HG02884 (cell line): ENCODE data around the gene TBC1D17.

ENCODE experiments used
- ATAC-seq: cut with Tn5 transposase; IDR thresholded peaks from one replicate; pipeline ENCODE4 v1.9.1; 2021; ENCODE audit warnings: mild to moderate bottlenecking, moderate library complexity; ENCODE audit not compliant: unreplicated experiment

TBC1D17 gene

DNA sequence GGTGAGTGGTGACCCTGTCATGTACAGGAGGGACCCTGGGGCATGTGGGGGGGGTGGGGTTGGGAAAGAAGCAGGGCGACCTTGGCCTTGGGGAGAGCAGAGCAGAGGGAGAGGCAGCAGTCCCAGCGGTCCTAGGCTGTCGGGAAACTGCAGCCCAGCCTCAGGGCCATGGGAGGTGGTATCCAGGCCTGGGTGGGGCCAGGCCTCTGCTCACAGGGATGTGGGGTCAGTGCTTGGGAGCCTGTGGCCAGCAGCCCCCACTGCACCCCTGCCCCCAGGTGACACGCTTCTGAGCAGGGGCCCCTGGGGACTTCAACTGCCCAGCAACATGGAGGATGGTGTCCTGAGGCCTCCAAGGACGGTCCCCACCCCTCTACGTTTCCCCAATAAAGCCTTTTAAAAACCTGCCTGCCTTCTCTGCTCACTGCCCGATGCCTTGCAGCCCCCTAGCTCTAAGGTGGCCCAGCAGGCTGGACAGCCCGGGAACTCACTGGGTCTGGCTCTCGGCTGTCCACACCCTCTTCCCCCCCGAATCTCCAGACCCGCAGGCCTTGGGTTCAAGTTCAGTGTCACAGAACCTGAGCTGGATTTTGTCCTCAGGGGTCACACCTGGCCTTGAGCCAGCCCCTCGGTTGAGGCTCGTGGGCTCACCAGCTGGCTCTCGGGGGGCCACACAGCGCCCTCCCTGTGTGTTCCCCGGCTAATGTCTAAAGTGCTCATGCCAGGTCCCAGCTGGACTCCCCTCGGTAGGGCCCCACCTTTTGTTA, 17.0 kb upstream of the TBC1D17 start:
- no peak for ATAC-seq

DNA sequence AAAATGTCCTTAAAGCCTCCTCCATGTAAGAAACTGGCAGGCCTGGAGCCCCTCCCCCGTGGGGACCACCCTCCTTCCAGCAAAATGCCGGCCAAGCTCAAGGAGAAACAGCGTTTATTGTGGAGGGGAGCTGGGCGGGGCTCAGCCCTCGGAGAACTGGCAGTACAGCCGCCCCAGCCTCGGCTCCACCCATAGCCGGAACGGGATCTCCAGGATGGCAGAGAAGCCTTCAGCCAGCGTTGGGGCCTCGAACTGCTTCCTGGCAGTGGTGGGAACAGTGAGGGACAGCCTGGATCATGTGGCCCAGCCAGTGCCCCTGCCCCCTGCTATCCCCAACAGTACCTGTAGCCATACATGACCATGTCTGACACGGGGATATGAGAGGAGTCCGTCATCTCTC, 16.4 kb upstream of the TBC1D17 start:
- no peak for ATAC-seq

DNA sequence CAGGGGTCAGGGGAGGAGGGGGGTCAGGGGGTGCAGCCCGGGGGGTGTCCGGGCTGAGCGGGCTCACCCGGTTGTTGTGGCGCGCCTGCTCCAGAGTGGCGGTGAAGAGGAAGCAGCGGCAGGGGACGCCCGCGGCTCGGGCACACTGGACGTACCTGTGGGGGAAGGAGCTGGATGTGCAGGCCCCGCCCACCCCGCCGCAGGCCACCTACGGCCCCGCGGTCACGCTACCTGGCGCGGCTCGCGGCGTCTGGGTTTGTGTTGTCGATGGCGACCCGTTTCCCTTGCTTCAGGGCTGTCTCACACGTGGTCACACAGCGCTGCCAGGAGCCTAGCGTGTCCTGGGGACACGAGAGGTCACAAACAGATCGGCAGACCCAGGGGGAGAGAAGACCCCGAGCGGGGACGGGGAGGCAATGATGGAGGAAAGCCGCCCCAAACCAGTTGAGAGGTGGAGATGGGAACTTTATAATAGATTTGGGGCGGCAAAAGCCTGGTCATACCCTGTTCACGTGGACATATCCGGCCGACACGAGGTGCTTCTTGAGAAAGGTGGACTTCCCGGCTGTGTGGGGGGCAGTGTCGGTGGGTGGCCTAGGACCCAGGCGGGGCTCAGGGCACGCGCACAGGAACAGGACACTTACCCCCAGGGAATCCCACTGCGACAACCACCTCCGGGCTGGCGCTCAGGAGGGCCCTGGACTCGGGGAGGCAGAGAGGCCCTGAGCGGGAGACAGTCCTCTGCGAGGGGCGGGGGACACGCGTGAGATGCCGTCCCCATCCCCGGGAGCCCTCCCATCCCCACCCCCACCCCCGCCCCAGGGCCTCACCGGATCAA, 15.7 kb upstream of the TBC1D17 start:
- ATAC-seq: no peak

DNA sequence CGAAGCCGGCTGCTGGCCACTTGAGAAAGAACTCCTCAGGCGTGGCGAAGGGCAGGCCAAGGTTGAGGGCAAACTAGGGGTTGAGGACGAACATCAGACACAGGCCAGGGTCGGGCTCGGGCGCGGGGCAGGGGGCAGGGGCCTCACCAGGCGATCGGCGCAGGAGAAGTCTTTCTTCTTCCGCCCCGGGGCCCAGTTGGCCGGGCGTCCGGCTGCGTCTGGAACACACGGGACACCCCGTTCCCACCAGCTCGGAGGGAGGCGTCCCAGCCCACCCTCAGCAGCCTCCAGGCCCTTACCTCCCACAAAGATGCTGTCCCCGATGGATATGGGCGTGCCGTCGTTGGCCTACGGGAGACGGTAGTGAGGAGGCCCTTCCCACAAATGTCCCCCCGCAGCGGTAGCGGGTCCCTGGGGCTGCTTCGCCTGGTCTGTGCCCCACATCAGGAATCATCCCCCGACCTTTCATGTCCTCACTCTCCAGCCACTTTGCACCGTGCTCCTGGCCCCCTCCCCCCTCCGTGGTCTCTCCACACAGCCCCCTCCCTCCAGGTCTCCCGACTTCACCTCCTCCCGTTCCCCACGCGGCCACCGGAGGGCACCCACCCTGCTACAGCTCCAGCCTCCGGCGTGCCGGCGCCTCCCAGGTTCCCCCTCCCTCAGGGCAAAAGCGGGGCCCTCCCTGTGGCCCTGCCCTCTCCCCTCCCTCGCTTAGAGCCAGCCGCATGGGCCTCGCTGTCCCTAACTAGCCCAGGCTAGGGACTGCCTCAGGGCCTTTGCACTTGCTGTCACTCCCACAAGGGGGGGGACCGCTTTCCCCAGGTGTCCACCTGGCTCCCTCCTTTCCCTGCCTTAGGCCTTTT, 14.9 kb upstream of the TBC1D17 start:
- no peak for ATAC-seq

DNA sequence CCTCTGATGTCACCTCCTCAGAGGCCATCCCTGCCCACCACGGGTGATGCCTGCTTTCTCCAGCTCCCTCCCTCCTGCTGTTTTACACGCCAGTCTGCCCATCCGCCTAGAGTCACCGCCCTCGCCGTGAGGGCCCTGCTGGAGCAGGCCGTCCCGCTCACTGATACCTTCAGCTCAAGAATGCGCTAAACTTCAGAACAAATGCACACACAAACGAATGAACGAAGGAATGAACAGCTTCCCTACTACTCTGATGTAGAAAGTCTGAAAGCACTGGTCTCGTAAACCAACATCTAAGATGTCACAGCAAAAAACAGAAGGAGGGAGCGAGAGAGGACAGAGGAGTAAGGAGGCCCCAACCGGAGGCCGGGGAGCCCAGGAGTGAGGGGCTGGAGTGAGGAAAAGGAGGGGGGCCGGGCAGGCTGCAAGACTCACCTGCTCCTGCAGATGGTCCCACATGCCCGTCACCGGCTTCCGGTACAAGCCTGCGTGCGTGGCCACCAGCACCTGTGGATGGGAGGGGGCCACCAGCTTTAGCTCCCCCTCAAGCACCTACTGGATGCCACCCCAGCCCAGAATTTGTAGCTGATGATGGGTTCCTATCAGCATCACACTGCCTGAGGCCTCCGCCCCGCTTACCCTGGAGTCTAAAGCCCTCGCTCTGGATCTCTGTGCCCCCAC, 14.1 kb upstream of the TBC1D17 start:
- ATAC-seq: no peak

DNA sequence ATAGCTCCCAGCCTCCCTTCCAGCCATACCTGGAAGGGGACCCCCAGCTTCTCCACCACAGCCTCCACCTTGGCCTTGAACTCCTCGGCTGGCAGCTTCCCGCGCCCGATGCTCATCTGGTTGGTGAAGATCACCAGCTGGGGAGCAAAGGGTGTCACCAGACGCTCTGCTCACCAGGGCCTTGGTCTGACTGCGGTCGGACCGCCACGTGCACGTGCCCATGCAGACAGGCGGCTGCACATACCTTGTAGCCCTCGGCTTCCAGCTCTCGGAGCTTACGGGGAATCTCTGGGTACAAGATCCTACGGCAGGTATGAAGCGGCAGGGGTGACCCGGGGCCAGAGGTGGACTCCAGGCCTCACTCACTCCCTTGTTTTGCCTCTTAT, 13.6 kb upstream of the TBC1D17 start:
- no peak for ATAC-seq

DNA sequence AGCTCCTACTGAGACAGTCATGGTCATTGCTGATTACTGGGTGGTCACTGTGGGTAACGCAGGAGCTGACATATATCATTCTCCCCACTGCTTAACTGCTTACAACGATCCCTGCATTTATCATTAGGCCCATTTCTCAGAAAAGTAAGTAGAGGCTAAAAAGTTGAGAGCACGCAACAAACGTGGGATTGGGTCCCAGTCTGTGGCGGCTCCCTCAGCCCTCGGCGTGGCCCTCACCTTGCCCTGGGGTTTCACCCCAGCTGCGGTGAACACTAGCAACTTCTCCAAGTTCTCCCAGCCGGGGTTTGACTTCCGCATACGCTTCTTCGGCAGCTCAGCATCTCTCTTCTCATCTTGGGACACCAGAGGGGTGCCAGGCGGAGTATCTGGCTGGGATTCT, 12.6 kb upstream of the TBC1D17 start:
- ATAC-seq: no peak

DNA sequence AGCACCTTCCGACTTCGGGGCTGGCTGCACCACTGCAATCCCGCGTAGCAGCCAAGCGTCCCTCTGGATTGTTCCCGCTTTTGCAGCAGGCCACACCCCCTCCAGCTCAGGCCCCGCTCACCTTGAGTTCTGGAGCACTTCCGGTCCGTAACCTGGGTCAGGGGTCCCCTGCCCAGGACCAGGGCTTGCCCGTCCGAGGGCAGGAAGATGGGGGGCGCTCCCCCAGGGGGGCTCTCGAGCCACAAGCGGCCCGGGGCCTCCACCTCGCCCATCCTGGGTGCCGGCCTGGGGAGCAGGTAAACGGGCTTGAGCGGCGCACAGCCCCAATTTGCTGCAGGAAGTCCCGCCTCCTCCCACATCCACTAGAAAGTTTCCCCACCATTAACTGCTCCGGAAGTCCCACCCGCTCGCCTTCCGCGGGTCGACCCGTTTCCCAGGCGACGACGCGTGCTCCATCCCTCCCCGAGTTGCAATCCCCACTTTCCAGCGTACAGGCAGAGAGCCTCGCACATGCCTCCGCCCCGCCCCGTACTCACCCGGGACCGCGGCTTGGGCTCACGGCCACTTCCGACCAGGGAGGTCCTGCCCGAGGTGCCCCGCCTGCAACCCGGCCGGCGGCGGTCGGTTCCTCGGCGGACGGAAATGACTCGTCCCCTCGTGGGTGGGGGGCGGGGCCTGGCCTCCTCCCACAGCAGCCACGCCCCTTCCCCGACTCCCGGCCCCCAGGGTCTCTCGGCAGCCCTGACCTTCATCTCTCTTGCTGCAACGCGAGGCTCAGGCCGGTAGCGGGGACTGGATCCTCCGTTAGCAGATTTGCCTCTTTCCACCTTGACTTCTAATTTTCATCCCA, 10.3 kb upstream of the TBC1D17 start, which contains the start of gene PNKP:
Gene PNKP, minus strand, starts transcription at position 644 of the 850 bp plus-strand sequence. Its CDS starts 372 bp downstream, at position 272.
- peak; percentile 36 for ATAC-seq

DNA sequence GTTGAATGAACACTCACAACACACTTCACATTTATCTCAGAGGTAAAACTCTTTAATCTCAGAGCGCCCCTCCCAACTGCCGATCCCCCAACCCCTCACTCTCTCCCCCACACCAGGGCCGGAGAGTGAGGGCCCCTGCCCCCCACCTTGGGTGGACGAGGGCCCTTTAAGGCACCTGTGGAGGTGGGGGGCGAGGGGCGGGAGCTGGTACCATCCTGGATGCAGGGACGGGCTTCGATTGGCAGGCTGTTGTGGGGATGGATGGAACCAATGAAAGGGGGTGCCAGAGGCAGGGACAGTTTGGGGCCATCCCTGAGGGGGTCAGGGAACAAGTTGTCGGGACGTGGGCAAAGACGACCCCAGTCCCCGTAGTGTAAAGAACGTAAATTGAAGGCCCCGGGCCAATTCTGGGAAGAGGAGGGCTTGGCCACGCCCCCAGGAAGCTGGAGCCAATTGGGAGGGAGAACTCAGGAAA, 8.5 kb upstream of the TBC1D17 start:
- no peak for ATAC-seq

DNA sequence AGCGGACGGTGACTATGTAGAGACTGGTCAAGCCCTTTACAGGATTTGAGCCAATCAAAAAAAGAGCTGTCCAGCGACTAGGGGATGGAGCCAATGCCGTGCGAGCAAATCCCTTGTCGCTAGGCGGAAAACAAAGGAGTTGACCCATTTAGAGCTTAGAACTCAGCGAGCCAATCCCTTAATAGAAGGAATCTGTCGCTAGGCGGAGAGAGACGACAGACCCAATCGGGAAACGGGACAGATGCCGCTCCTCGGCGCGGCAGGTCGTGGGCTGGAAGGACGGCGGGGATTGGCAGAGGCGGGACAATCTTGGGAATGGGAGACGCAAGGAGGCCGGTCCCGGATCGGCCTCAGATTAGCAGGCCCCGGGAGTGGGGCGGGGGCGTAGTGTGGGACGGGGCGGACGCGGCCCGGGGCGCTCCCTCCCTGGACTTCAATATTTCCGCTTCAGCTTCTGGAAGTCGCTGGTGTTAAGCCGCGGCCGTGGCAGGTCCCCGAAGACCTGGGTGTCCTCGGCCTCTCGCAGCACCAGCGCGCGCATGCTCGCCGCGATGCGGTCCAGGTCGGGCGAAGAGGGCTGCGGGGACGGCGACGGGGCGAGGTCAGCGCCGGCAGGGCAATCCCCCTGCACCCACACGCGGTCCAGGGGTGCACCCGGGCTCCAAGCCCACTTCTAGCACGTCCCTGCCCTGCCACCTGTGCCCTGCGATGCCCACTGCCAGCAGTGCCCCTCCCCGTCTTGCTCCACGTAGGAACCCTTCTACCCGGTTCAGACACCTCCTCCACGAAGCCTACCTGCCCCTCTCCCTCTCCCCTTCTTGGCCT, 7.8 kb upstream of the TBC1D17 start:
- ATAC-seq: peak; percentile 57

DNA sequence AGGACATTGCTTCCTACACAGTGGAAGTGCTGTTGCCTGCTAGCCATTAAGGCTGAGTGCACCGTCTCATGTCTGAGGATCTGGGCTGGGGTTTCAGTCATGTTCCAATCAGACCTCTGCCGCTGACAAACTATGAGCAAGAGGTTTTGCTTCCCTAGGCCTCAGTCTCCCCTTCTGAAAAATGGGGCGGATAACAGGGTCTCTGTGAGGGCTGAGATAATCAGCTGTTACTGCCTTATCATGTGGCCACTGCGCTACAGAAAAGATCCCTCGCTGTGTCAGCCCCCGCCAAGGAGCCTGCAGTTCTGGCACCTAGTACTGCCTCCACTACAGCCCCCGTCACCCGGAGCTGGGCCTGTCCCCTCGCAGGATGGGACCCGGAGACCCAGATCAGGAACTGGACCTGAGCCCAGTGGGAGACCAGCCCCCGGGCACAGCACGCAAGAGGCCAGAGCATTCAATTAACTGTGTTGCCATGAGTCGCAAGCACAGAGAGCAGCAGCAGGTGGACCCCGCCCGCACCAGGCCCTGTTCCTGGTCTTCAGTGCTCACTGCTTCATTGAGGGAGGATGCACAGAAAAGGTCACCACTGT, 7.1 kb upstream of the TBC1D17 start:
- ATAC-seq: no peak

DNA sequence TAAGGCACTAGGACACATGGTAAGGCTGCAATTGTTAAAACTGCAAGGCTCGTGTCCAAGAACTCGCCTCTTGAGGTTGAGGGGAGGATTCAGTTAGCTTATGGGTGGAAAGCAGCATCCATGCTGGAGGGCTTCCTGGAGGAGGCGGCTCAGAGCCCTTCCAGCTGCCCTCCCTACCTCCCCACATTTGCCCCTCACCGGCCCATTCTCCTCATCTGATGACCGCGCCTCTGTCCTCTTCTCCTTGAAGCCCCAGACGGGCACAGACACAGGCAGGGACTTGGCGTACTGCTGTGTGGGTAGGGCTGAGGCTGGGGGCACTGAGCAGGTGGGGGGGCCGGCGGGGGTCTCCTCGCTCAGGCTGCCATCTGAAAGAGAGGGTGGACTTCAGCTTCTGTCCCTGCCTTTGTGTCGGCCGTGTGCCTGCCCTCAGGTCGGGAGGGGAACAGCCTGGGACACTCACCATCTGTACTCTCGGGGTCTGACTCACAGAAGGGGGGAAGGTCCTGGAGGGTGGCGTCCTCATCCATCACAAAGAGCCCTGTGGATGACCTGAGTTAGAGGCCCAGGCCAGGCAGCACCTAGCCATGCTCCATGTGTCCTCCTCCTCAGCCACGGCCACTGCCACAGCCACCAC, 6.0 kb upstream of the TBC1D17 start:
- ATAC-seq: no peak

DNA sequence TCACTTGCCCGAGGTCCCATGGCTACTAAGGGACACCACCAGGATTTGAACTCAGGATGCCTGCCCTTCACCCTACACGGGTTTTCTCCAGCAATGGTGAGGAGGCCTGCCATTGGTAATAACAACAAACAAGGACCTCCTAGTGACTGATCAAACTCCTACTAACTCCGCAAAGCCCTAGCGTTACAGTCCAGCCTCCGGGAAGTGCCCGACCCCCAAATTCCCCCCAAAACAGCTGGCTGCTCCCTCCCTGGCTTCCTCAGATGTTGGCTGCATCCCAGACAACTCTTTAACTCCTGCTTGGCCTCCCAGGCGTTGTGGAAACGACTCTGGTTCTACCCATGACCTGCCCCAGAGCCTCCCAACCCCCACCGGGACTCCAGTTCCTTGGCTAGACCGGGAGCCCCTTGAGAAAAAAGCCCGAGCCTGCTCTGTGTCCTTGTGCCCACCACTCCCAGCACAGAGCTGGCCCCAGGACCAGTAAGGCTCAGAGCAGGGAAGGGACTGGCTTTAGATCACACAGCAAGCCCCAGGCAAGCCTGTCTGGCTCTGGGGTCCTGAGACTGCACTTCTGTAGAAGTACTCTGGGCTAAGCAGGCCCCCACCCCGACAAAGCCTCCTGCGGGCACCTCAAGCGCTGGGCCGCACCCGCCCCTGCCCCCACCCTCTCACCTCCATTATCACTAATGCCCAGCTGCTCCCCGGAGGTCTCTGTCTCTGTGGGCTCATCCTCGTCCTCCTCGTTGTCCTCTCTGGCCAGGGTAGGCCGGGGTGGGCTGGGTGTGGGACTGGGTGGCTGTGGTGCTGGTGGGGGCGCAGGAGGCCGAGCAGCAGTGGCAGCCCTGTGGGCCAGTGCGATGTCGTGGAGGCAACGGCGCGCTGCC, 5.0 kb upstream of the TBC1D17 start:
- no peak for ATAC-seq

DNA sequence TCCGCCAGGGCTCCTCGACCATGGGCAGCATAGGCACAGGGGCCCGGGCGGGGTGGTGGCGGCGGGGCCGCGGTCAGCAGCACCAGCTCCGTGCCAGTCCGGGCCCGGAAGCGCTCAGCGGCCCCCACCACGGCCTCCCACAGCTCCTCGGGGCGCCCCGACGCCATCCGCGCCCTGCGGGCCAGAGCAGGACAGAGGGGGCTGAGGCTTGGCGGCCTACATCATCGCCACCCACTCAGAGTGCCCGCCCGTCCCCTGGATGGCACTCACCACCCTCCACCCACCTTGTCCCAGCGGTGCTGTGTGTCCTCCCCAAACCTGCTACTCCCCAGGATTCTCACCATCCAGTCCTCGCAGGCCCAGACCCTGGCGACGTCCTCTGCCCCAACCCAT, 4.4 kb upstream of the TBC1D17 start:
- no peak for ATAC-seq

DNA sequence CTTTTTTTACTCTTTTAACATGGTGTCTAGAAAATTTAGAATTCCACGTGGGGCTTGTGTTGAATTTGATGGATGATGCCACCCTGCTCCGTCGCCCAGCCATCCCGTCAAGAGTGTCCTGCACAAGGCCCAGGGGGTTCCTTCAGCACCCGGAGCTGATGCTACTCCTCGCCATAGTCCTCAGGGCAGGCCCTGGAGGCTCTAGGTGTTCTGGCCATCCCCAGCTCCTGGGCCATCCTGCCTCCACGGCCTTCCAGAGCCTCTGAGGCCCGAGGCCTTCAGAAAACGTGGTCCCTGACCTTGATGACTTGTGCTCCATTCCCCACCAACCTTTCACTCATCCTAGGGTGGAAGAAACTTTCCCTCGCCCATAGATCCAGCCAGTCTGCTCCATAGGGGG, 3.7 kb upstream of the TBC1D17 start:
- no peak for ATAC-seq

DNA sequence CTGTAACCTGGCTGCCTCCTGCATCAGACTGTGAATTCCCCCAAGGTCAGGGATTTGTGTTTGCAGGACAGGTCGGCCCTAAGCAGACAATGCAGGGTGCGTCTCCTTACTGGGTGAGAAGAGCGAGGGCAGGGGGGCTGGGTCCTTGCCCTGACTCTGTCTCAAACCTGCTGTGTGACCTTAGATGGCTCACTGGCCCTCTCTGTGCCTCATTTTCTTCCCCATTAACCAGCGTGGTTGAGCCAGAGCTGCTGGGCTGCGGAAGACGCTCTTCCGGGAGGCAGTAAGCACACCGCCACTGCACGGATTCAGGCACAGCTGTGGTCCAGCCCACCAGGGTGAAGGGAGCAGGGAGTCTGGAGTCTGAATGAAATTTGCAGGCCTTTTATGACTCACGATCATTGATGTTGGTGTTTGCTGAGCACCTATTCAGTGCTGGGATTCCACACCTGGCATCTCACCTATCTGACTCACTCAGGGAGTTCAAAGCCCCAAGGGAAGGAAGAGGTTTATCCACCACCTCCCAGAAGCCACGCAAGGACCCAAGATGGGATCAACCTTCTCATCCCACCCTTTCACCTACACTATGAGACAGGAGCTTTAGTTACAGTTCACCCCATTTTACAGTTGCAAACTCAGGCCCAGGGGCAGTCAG, 2.9 kb upstream of the TBC1D17 start:
- ATAC-seq: no peak
